HL-60 (cell line): ENCODE measurements around the gene PLAU.

ENCODE experiments used
- GABPA ChIP-seq: IDR thresholded peaks from 2 replicates; pipeline ENCODE4 v1.6.1; 2012; ENCODE audit warnings: low read depth
- POLR2AphosphoS5 ChIP-seq: IDR thresholded peaks from 2 replicates; pipeline ENCODE4 v1.6.1; 2012; ENCODE audit warnings: low read depth
- SPI1 ChIP-seq: IDR thresholded peaks from 2 replicates; pipeline ENCODE4 v1.6.1; 2012; ENCODE audit warnings: low read depth, mild to moderate bottlenecking, borderline replicate concordance
- TF ChIP-seq, protein P1 (sequence below): IDR thresholded peaks from one replicate; pipeline ENCODE4 v1.5.1; 2011; ENCODE audit warnings: low read length, control low read depth, inconsistent platforms; ENCODE audit not compliant: insufficient read depth
- TF ChIP-seq, protein P2 (sequence below): IDR thresholded peaks from 2 replicates; pipeline ENCODE4 v1.6.1; 2012; ENCODE audit warnings: low read depth; ENCODE audit not compliant: insufficient replicate concordance

DNA sequence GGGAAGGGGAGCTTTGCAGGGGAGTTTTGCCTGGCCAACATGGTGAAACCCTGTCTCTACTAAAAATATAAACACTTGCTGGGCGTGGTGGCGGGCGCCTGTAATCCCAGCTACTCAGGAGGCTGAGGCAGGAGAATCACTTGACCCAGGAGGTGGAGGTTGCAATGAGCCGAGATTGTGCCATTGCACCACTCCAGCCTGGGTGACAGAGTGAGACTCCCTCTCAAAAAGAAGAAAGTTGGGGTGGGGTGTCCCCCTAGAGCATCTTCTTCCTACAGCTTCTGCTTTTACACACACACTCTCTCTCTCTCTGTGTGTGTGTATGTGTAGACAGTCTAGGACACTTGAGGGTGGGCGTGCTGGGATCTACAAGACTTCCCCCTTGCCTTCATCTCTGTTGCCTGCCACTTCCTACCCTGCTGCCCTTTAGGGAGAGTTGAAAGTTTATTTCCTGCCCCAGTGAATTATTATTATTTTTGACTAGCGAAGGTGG lies 21.7 kb downstream of the PLAU start:
- TF ChIP-seq, protein P1, sequence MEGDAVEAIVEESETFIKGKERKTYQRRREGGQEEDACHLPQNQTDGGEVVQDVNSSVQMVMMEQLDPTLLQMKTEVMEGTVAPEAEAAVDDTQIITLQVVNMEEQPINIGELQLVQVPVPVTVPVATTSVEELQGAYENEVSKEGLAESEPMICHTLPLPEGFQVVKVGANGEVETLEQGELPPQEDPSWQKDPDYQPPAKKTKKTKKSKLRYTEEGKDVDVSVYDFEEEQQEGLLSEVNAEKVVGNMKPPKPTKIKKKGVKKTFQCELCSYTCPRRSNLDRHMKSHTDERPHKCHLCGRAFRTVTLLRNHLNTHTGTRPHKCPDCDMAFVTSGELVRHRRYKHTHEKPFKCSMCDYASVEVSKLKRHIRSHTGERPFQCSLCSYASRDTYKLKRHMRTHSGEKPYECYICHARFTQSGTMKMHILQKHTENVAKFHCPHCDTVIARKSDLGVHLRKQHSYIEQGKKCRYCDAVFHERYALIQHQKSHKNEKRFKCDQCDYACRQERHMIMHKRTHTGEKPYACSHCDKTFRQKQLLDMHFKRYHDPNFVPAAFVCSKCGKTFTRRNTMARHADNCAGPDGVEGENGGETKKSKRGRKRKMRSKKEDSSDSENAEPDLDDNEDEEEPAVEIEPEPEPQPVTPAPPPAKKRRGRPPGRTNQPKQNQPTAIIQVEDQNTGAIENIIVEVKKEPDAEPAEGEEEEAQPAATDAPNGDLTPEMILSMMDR, result no peak
- TF ChIP-seq POLR2AphosphoS5, result no peak
- TF ChIP-seq GABPA, result no peak
- TF ChIP-seq, protein P2, sequence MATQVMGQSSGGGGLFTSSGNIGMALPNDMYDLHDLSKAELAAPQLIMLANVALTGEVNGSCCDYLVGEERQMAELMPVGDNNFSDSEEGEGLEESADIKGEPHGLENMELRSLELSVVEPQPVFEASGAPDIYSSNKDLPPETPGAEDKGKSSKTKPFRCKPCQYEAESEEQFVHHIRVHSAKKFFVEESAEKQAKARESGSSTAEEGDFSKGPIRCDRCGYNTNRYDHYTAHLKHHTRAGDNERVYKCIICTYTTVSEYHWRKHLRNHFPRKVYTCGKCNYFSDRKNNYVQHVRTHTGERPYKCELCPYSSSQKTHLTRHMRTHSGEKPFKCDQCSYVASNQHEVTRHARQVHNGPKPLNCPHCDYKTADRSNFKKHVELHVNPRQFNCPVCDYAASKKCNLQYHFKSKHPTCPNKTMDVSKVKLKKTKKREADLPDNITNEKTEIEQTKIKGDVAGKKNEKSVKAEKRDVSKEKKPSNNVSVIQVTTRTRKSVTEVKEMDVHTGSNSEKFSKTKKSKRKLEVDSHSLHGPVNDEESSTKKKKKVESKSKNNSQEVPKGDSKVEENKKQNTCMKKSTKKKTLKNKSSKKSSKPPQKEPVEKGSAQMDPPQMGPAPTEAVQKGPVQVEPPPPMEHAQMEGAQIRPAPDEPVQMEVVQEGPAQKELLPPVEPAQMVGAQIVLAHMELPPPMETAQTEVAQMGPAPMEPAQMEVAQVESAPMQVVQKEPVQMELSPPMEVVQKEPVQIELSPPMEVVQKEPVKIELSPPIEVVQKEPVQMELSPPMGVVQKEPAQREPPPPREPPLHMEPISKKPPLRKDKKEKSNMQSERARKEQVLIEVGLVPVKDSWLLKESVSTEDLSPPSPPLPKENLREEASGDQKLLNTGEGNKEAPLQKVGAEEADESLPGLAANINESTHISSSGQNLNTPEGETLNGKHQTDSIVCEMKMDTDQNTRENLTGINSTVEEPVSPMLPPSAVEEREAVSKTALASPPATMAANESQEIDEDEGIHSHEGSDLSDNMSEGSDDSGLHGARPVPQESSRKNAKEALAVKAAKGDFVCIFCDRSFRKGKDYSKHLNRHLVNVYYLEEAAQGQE, result no peak
- no peak for TF ChIP-seq SPI1
